EH (cell line): Measurements from ENCODE around the gene SETX.

Source experiments
- DNase-seq: peaks from one replicate; pipeline ENCODE4 v3.0.0-alpha.2; 2015; ENCODE audit warnings: low read depth

The SETX gene

GRCh38 chr9:132214027-132214622, 140.7 kb downstream of the SETX start:
- peak; percentile 85 for DNase-seq

GRCh38 chr9:132211570-132211969, 143.2 kb downstream of the SETX start:
- DNase-seq: no peak
